NCI-H526 treated with DMSO at 0.1 percent for 48 hours (cell line): ENCODE results near the gene RNU1-3.

Experiments used
- DNase-seq: peaks from one replicate; lab custom pipeline; 2025; lab: John Stamatoyannopoulos, UW

RNU1-3 gene

DNA sequence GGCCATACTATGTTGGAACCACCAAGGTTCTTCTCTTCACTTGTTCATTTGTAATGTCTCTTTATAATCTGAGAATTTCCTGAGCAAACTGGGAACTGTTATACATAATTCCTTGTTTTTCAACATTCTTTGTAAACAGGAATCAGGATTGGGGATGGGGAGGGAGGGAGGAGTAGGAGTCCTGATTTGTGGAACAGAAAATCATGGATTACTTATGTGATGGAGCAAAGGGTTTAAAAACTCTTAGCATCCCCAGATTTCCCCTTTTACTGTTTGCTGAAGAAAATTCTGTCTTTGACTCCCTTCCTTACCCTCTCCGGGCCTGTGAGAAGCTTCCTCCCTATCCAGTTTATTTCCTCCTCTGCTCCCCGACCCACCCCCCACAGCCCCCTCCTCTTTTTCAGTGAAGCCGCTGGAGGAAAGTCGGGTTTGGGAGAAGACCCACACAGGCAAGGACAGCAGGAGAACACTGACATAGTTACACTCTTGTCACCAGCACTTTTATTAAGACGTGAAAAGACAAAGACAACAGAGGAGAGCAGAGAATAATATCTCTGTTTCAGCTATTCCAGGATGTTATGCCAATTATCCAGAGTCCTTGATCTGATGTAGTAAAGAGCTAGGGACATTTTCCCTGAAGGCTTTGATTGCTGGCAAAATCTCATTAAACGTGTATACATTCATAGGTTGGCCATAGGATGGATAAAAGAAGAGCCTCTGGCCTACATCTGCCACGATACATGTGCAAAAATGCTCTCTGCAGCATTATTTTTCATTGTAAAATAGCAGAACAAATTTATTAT, 48.8 kb downstream of the RNU1-3 start:
- no peak for DNase-seq

- DNase-seq = no peak
Measured at GRCh38 chr1:16617114-16617631, 49.6 kb downstream of the RNU1-3 start.
